Neutrophil (primary cell): Measurements from ENCODE around the gene RAB5IF.

Experiments used
- H3K27ac ChIP-seq: fragments of 200-600 bp; sonication (generic); 2 replicates; pipeline ENCODE4 v1.5.1; 2016; ENCODE audit warnings: mild to moderate bottlenecking, moderate library complexity
- H3K27me3 ChIP-seq: fragments of 200-600 bp; sonication (generic); 2 replicates; pipeline ENCODE4 v1.6.0; 2016; ENCODE audit warnings: mild to moderate bottlenecking
- H3K36me3 ChIP-seq: fragments of 200-600 bp; sonication (generic); 2 replicates; pipeline ENCODE4 v1.5.1; 2017
- H3K4me1 ChIP-seq, 2 experiments: fragments of 200-600 bp in 1 of 2; sonication (generic) in 1 of 2; 1 replicate in 1 of 2; 2 replicates in 1 of 2; pipeline versions ENCODE4 v1.5.1 to v1.6.1; 2013 to 2016; ENCODE audit warnings: low read depth in 1 of 2, low read length in 1 of 2, mild to moderate bottlenecking in 1 of 2, moderate library complexity in 1 of 2; ENCODE audit not compliant: control insufficient read depth in 1 of 2, insufficient read depth in 1 of 2
- H3K4me3 ChIP-seq, 2 experiments: fragments of 200-600 bp in 1 of 2; sonication (generic) in 1 of 2; 1 replicate in 1 of 2; 2 replicates in 1 of 2; pipeline ENCODE4 v1.5.1; 2013 to 2016; ENCODE audit warnings: low read depth in 1 of 2, low read length in 1 of 2, mild to moderate bottlenecking in 1 of 2, moderate library complexity in 1 of 2
- H3K9me3 ChIP-seq: fragments of 200-600 bp; sonication (generic); 2 replicates; pipeline ENCODE4 v1.5.1; 2016
- CTCF ChIP-seq: fragments of 200-600 bp; sonication (generic); IDR thresholded peaks from 2 replicates; pipeline ENCODE4 v1.5.1; 2016; ENCODE audit warnings: antibody characterized with exemption

Gene RAB5IF

GRCh38 chr20:36628076-36628475 lies 22.5 kb downstream of the RAB5IF start:
- peaks cover 13% of the 10 kb centered on the region for H3K36me3 ChIP-seq
- no peak overlapping the region for H3K27ac ChIP-seq
- H3K4me3 ChIP-seq = no peak overlapping the region
- TF ChIP-seq CTCF = no peak
- no peaks in the 10 kb centered on the region for H3K27me3 ChIP-seq
- H3K4me1 ChIP-seq = peaks cover 37 to 41% of the 10 kb centered on the region in 2 experiments
- no peaks in the 10 kb centered on the region for H3K9me3 ChIP-seq

- Histone ChIP-seq H3K27ac (peak overlapping the region; percentile 62), H3K4me3 (peak overlapping the region in 1 of 2 experiments; percentile 9), H3K36me3 (no peaks in the 10 kb centered on the region), H3K4me1 (peaks cover 37 to 41% of the 10 kb centered on the region in 2 experiments), H3K9me3 (no peaks in the 10 kb centered on the region), H3K27me3 (no peaks in the 10 kb centered on the region)
- no peak for TF ChIP-seq CTCF
Measured at GRCh38 chr20:36629719-36630681, 24.4 kb downstream of the RAB5IF start.

- H3K27ac ChIP-seq = peak overlapping the region; percentile 62
- TF ChIP-seq CTCF = no peak
- H3K27me3 ChIP-seq = no peaks in the 10 kb centered on the region
- H3K9me3 ChIP-seq = no peaks in the 10 kb centered on the region
- H3K4me3 ChIP-seq = no peak overlapping the region
- H3K36me3 ChIP-seq = no peaks in the 10 kb centered on the region
- H3K4me1 ChIP-seq = peaks cover 37 to 41% of the 10 kb centered on the region in 2 experiments
Measured at GRCh38 chr20:36631646-36632045, 26.1 kb downstream of the RAB5IF start.

DNA sequence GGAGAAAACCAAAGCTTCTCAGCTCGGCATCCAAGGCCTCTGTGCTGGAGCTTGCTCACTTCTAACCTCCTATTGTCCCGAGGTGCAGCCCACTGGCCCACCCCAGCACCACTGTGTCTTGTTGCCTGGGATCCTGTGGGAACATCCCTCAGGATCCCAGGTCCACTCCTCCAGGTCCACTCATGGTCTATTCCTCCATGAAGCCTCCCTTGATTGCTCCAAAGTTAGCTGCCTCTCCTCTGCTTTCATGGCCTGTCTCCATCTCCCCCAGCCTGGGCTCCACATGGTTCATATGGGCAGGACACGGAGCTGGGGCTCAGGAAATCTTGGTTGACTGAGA lies 26.5 kb downstream of the RAB5IF start:
- H3K27me3 ChIP-seq = no peaks in the 10 kb centered on the region
- H3K4me3 ChIP-seq = no peak overlapping the region
- TF ChIP-seq CTCF = no peak
- H3K27ac ChIP-seq = peak overlapping the region; percentile 62
- no peaks in the 10 kb centered on the region for H3K9me3 ChIP-seq
- H3K36me3 ChIP-seq = no peaks in the 10 kb centered on the region
- peaks cover 37 to 41% of the 10 kb centered on the region in 2 experiments for H3K4me1 ChIP-seq

DNA sequence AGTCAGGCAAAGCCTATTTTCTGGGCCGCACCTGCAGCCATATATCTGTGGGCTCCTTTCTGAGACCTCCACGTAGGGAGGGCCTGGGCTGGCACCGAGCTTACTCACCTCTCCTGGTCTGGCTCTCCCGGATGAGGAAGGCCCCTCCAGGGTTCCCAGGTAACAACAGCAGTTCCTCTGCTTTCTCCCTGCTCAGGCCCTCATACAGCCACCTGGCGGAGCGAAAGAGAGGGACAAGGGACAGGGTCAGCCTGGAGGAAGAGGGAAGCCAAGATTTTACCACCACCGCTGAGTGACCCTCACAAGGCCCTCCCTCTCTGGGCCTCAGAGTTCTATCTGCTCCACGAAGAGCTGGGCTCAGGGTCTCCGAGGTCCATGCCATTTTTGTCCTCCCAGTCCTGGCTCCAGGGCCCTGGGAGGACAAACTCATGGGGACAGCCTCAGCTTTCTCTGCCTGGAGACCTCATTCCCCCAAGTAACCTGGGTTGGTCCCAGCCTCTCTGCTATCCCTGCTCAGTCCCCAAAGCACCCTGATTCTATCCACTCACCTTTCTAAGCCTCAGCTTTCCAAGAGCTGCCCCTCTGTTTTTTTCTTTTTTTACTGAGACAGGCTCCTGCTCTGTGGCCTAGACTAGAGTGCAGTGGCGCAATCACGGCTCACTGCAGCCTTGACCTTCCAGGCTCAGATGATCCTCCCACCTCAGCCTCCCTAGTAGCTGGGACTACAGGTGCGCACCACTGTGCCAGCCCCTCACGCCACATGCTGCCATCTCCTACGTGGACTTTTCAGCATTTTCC lies 27.1 kb downstream of the RAB5IF start:
- Histone ChIP-seq H3K36me3 (no peaks in the 10 kb centered on the region), H3K4me3 (no peak overlapping the region), H3K4me1 (peaks cover 37 to 41% of the 10 kb centered on the region in 2 experiments), H3K27ac (peak overlapping the region; percentile 62), H3K9me3 (no peaks in the 10 kb centered on the region), H3K27me3 (no peaks in the 10 kb centered on the region)
- TF ChIP-seq CTCF = no peak
